OCI-LY1 (cell line): ENCODE data around the gene LRP2.

Experiments
- CTCF ChIP-seq: fragments of 200-600 bp; sonication (generic), shearing (Covaris generic); IDR thresholded peaks from 2 replicates; pipeline ENCODE4 v1.5.1; 2017; ENCODE audit warnings: mild to moderate bottlenecking, antibody characterized with exemption, low read length, moderate library complexity, mixed read lengths
- EZH2 ChIP-seq: fragments of 200-600 bp; sonication (generic), shearing (Covaris generic); IDR thresholded peaks from 2 replicates; pipeline ENCODE4 v1.8.0; 2017; ENCODE audit warnings: borderline replicate concordance, mixed run types, mild to moderate bottlenecking, antibody characterized with exemption, low read length, moderate library complexity, mixed read lengths

- TF ChIP-seq CTCF = no peak
- no peak for TF ChIP-seq EZH2
These were observed 232.6 kb downstream of the LRP2 start for GRCh38 chr2:169129703-169130243.
